ENCODE measurements around the gene TBCC.
"Not testable (repeated sequence)": the region's sequence is repeated elsewhere in the genome, so short reads cannot be mapped to it uniquely, and the experiment has no call there.

The TBCC gene

GRCh38 chr6:42704251-42704936 is 41.5 kb downstream of the TBCC start:
- peak overlapping the region; percentile 43 for H3K27ac ChIP-seq
- TF ChIP-seq ZFX (IDR thresholded peaks at IDR 0.05; ENCODE audit: borderline replicate concordance) (no peak), CTCF (IDR thresholded peaks at IDR 0.05) (no peak)

GRCh38 chr6:42702786-42703185 is 43.1 kb downstream of the TBCC start:
- not testable (repeated sequence) for H3K27ac ChIP-seq

- TF ChIP-seq ZFX (IDR thresholded peaks at IDR 0.05; ENCODE audit: borderline replicate concordance) (no peak), CTCF (IDR thresholded peaks at IDR 0.05) (no peak)
- H3K27ac ChIP-seq: no peak overlapping the region
Observed at GRCh38 chr6:42702200-42702599, 43.7 kb downstream of the TBCC start.

- TF ChIP-seq ZFX (IDR thresholded peaks at IDR 0.05; ENCODE audit: borderline replicate concordance): no peak
- no peak for TF ChIP-seq CTCF (IDR thresholded peaks at IDR 0.05)
- no peak overlapping the region for H3K27ac ChIP-seq
Observed at GRCh38 chr6:42698217-42698616, 47.7 kb downstream of the TBCC start.

GRCh38 chr6:42697268-42697655 is 48.6 kb downstream of the TBCC start:
- no peak for TF ChIP-seq CTCF (IDR thresholded peaks at IDR 0.05)
- TF ChIP-seq ZFX (IDR thresholded peaks at IDR 0.05; ENCODE audit: borderline replicate concordance): no peak
- no peak overlapping the region for H3K27ac ChIP-seq

- H3K27ac ChIP-seq: no peak overlapping the region
- TF ChIP-seq ZFX (IDR thresholded peaks at IDR 0.05; ENCODE audit: borderline replicate concordance) (no peak), CTCF (IDR thresholded peaks at IDR 0.05) (no peak)
Observed at GRCh38 chr6:42696526-42697267, 49.2 kb downstream of the TBCC start.

GRCh38 chr6:42694586-42694985 is 51.3 kb downstream of the TBCC start:
- no peak overlapping the region for H3K27ac ChIP-seq
- TF ChIP-seq ZFX (IDR thresholded peaks at IDR 0.05; ENCODE audit: borderline replicate concordance): no peak
- no peak for TF ChIP-seq CTCF (IDR thresholded peaks at IDR 0.05)

Data from 22Rv1 (cell line).